HEK293 (cell line): ENCODE measurements around the gene LZTFL1.
A peak's percentile ranks its signal among the peaks of the same experiment; 100 is the strongest.

Source experiments
- CTCF ChIA-PET: fragments of 350-600 bp; formaldehyde crosslinking; extraction: SDS; loops from one replicate; lab custom pipeline; 2021; ENCODE audit warnings: antibody characterized with exemption; lab: Yijun Ruan, JAX
- POLR2A ChIA-PET: fragments of 300-600 bp; formaldehyde crosslinking; extraction: SDS; loops from one replicate; lab custom pipeline; 2020; ENCODE audit warnings: antibody characterized with exemption, inconsistent platforms; lab: Yijun Ruan, JAX
- H3K27ac ChIP-seq: fragments of 200-500 bp; sonication (Bioruptor generic); 2 replicates; pipeline ENCODE4 v1.5.1; 2014; ENCODE audit warnings: low read depth, low read length, control low read depth, inconsistent platforms; ENCODE audit errors: extremely low read depth
- H3K36me3 ChIP-seq, 2 experiments: fragments of 200-500 bp in 1 of 2; sonication (Bioruptor generic) in 1 of 2; 1 replicate in 1 of 2; 2 replicates in 1 of 2; pipeline ENCODE4 v1.5.1; 2014 to 2017; ENCODE audit warnings: inconsistent platforms in 2 of 2, low read length in 2 of 2; ENCODE audit not compliant: control insufficient read depth in 2 of 2, insufficient read depth in 1 of 2
- H3K4me1 ChIP-seq: fragments of 200-500 bp; sonication (Bioruptor generic); 2 replicates; pipeline ENCODE4 v1.5.1; 2014; ENCODE audit warnings: mild to moderate bottlenecking, low read length, inconsistent platforms; ENCODE audit not compliant: control insufficient read depth, insufficient read depth
- H3K4me3 ChIP-seq: 2 replicates; pipeline ENCODE4 v1.5.1; 2011; ENCODE audit warnings: low read depth, mild to moderate bottlenecking, control low read depth, low read length, moderate library complexity
- H3K9me3 ChIP-seq: fragments of 200-500 bp; sonication (Bioruptor generic); 2 replicates; pipeline ENCODE4 v1.5.1; 2014; ENCODE audit warnings: low read depth, low read length, inconsistent platforms; ENCODE audit not compliant: control insufficient read depth, insufficient read depth
- BCL11A ChIP-seq: fragments of 450-650 bp; formaldehyde crosslinking; IDR thresholded peaks from 2 replicates; pipeline ENCODE4 v1.5.1; 2016; ENCODE audit warnings: low read depth, missing biosample characterization, missing genetic modification characterization
- GLIS2 ChIP-seq: fragments of 450-650 bp; formaldehyde crosslinking; IDR thresholded peaks from 2 replicates; pipeline ENCODE4 v1.5.1; 2016; ENCODE audit warnings: missing biosample characterization, missing genetic modification characterization
- KLF10 ChIP-seq: fragments of 450-650 bp; IDR thresholded peaks from 2 replicates; pipeline ENCODE4 v1.5.1; 2018; ENCODE audit warnings: missing biosample characterization, mild to moderate bottlenecking, missing genetic modification characterization
- OVOL3 ChIP-seq: fragments of 450-650 bp; formaldehyde crosslinking; IDR thresholded peaks from 2 replicates; pipeline ENCODE4 v1.5.1; 2016; ENCODE audit warnings: missing biosample characterization, missing genetic modification characterization
- SCRT2 ChIP-seq: fragments of 450-650 bp; formaldehyde crosslinking; IDR thresholded peaks from 2 replicates; pipeline ENCODE4 v1.5.1; 2016; ENCODE audit warnings: missing biosample characterization, missing genetic modification characterization
- SP2 ChIP-seq: fragments of 450-650 bp; formaldehyde crosslinking; IDR thresholded peaks from 2 replicates; pipeline ENCODE4 v1.5.1; 2016; ENCODE audit warnings: missing biosample characterization, missing genetic modification characterization
- TCF7L2 ChIP-seq: IDR thresholded peaks from 2 replicates; pipeline ENCODE4 v1.6.1; 2011; ENCODE audit warnings: low read depth, mild to moderate bottlenecking, inconsistent platforms, low read length, moderate library complexity, borderline replicate concordance
- ZNF133 ChIP-seq: fragments of 450-650 bp; formaldehyde crosslinking; IDR thresholded peaks from 2 replicates; pipeline ENCODE4 v1.5.1; 2016; ENCODE audit warnings: missing biosample characterization, missing genetic modification characterization
- ZNF155 ChIP-seq: fragments of 450-650 bp; formaldehyde crosslinking; IDR thresholded peaks from 2 replicates; pipeline ENCODE4 v1.5.1; 2016; ENCODE audit warnings: missing biosample characterization, missing genetic modification characterization
- ZNF19 ChIP-seq: fragments of 450-650 bp; formaldehyde crosslinking; IDR thresholded peaks from 2 replicates; pipeline ENCODE4; 2016; ENCODE audit warnings: missing biosample characterization, missing genetic modification characterization, low read depth
- ZNF223 ChIP-seq: fragments of 450-650 bp; formaldehyde crosslinking; IDR thresholded peaks from 2 replicates; pipeline ENCODE4 v1.5.1; 2016; ENCODE audit warnings: missing biosample characterization, missing genetic modification characterization
- ZNF24 ChIP-seq: fragments of 450-650 bp; formaldehyde crosslinking; IDR thresholded peaks from 2 replicates; pipeline ENCODE4 v1.5.1; 2016; ENCODE audit warnings: missing biosample characterization, missing genetic modification characterization
- ZNF335 ChIP-seq: fragments of 450-650 bp; formaldehyde crosslinking; conservative IDR thresholded peaks from 2 replicates; pipeline ENCODE4 v1.5.1; 2016; ENCODE audit warnings: missing biosample characterization, missing genetic modification characterization
- ZNF354C ChIP-seq: fragments of 450-650 bp; formaldehyde crosslinking; IDR thresholded peaks from 2 replicates; pipeline ENCODE4 v1.5.1; 2016; ENCODE audit warnings: missing biosample characterization, missing genetic modification characterization, low read depth, borderline replicate concordance
- ZNF37A ChIP-seq: fragments of 450-650 bp; IDR thresholded peaks from 2 replicates; pipeline ENCODE4 v1.5.1; 2018; ENCODE audit warnings: missing biosample characterization, missing genetic modification characterization
- ZNF426 ChIP-seq: fragments of 450-650 bp; formaldehyde crosslinking; IDR thresholded peaks from 2 replicates; pipeline ENCODE4 v1.5.1; 2017; ENCODE audit warnings: missing biosample characterization, missing genetic modification characterization, mild to moderate bottlenecking, inconsistent platforms, moderate library complexity
- ZNF48 ChIP-seq: fragments of 450-650 bp; formaldehyde crosslinking; IDR thresholded peaks from 2 replicates; pipeline ENCODE4 v1.5.1; 2016; ENCODE audit warnings: missing biosample characterization, missing genetic modification characterization
- ZNF555 ChIP-seq: fragments of 450-650 bp; formaldehyde crosslinking; conservative IDR thresholded peaks from 2 replicates; pipeline ENCODE4 v1.5.1; 2017; ENCODE audit warnings: missing biosample characterization, mild to moderate bottlenecking, missing genetic modification characterization, inconsistent platforms
- ZNF585B ChIP-seq: fragments of 450-650 bp; formaldehyde crosslinking; IDR thresholded peaks from 2 replicates; pipeline ENCODE4 v1.5.1; 2016; ENCODE audit warnings: missing biosample characterization, missing genetic modification characterization
- ZNF600 ChIP-seq: fragments of 450-650 bp; formaldehyde crosslinking; IDR thresholded peaks from 2 replicates; pipeline ENCODE4 v1.5.1; 2016; ENCODE audit warnings: missing biosample characterization, missing genetic modification characterization
- ZNF837 ChIP-seq: fragments of 450-650 bp; formaldehyde crosslinking; IDR thresholded peaks from 2 replicates; pipeline ENCODE4 v1.5.1; 2016; ENCODE audit warnings: missing biosample characterization, missing genetic modification characterization
- TF ChIP-seq, protein P1 (sequence below): fragments of 450-650 bp; formaldehyde crosslinking; conservative IDR thresholded peaks from 2 replicates; pipeline ENCODE4 v1.5.1; 2016; ENCODE audit warnings: low read depth, missing biosample characterization, missing genetic modification characterization

LZTFL1 gene

DNA sequence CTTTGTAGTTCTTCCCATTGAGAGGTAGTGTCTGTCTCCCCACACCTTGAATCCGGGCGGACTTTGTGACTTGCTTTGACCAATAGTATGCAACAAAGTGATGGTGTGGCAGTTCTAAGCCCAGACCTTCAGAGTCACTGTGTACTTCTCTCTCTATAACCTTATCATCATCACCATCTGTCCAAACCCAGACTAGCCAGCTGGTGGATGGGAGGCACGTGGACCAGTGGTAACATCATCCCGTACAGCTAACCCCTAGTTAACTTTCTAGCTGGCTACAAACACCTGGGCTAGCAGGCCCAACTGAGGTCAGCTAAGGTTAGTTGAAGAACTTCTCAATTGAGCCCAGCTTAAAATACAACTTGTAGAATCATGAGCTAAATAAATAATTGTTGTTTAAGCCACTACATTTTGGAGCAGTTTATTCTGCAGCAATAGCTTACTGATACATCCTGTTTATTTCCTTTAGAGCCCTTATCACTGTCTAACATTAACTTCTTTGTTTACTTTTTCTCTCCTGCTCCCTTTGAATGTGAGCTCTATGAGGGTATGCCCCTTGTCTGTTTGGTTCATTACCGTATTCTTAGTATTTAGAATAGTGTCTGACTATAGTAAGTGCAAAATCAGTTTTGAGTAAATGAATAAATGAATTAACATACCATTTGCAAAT is 32.9 kb upstream of the LZTFL1 start (continued):
- TF ChIP-seq OVOL3 (tag by site-specific recombination), result no peak
- no peak for TF ChIP-seq ZNF600 (tag by site-specific recombination)
- no peak for TF ChIP-seq ZNF426 (tag by site-specific recombination)
- no peak for TF ChIP-seq ZNF335 (tag by site-specific recombination)
- TF ChIP-seq ZNF37A (tag by site-specific recombination), result no peak
- TF ChIP-seq, all 188 proteins: peak for 0

GRCh38 chr3:45873638-45874037 is 31.7 kb upstream of the LZTFL1 start:
- no peaks in the 10 kb centered on the region for H3K9me3 ChIP-seq
- no peaks in the 10 kb centered on the region for H3K4me1 ChIP-seq
- POLR2A ChIA-PET, result no interaction called here
- CTCF ChIA-PET, result no interaction called here
- no peaks in the 10 kb centered on the region for H3K36me3 ChIP-seq
- no peak overlapping the region for H3K4me3 ChIP-seq
- TF ChIP-seq ZNF48, result no peak
- peak; percentile 56 for TF ChIP-seq SCRT2 (tag by site-specific recombination)
- no peak for TF ChIP-seq ZNF585B (tag by site-specific recombination)
- no peak overlapping the region for H3K27ac ChIP-seq

DNA sequence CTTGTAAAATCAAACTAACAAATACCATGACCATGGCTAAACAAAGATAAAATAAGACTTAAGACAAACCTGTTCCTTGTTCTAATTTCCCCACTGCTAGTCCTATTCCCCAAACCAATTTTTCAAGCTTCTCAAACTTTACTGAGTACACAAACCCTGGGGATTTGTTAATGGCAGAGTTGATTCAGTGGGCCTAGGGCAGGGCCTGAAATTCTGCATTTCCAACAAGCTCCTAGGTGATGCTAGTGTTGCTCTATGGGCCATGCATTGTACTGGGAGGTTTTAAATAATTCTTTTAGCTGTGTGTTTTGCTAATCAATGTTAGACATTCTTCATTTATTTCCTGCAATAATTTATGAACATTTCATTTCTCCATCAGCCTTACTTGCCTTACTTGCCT is 31.1 kb upstream of the LZTFL1 start:
- H3K27ac ChIP-seq, result no peak overlapping the region
- POLR2A ChIA-PET, result no interaction called here
- no peak for TF ChIP-seq ZNF155
- TF ChIP-seq, protein P1, sequence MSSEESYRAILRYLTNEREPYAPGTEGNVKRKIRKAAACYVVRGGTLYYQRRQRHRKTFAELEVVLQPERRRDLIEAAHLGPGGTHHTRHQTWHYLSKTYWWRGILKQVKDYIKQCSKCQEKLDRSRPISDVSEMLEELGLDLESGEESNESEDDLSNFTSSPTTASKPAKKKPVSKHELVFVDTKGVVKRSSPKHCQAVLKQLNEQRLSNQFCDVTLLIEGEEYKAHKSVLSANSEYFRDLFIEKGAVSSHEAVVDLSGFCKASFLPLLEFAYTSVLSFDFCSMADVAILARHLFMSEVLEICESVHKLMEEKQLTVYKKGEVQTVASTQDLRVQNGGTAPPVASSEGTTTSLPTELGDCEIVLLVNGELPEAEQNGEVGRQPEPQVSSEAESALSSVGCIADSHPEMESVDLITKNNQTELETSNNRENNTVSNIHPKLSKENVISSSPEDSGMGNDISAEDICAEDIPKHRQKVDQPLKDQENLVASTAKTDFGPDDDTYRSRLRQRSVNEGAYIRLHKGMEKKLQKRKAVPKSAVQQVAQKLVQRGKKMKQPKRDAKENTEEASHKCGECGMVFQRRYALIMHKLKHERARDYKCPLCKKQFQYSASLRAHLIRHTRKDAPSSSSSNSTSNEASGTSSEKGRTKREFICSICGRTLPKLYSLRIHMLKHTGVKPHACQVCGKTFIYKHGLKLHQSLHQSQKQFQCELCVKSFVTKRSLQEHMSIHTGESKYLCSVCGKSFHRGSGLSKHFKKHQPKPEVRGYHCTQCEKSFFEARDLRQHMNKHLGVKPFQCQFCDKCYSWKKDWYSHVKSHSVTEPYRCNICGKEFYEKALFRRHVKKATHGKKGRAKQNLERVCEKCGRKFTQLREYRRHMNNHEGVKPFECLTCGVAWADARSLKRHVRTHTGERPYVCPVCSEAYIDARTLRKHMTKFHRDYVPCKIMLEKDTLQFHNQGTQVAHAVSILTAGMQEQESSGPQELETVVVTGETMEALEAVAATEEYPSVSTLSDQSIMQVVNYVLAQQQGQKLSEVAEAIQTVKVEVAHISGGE (tag by site-specific recombination), result no peak
- no peak for TF ChIP-seq GLIS2 (tag by site-specific recombination)
- no peak for TF ChIP-seq ZNF354C
- TF ChIP-seq, all 188 proteins: peak for 0
- H3K9me3 ChIP-seq, result no peaks in the 10 kb centered on the region
- no peaks in the 10 kb centered on the region for H3K4me1 ChIP-seq
- H3K36me3 ChIP-seq, result no peaks in the 10 kb centered on the region
- H3K4me3 ChIP-seq, result no peak overlapping the region
- CTCF ChIA-PET, result no interaction called here

- Histone ChIP-seq H3K36me3 (no peaks in the 10 kb centered on the region), H3K4me3 (no peak overlapping the region), H3K9me3 (no peaks in the 10 kb centered on the region), H3K4me1 (no peaks in the 10 kb centered on the region), H3K27ac (no peak overlapping the region)
- ChIA-PET CTCF (no interaction called here), POLR2A (no interaction called here)
- no peak for TF ChIP-seq TCF7L2
- no peak for TF ChIP-seq ZNF555 (tag by site-specific recombination)
- TF ChIP-seq ZNF133 (tag by site-specific recombination), result no peak
- TF ChIP-seq ZNF837 (tag by site-specific recombination), result no peak
- no peak for TF ChIP-seq ZNF24 (tag by site-specific recombination)
- no peak for TF ChIP-seq ZNF223 (tag by site-specific recombination)
- TF ChIP-seq ZNF19 (tag by site-specific recombination), result no peak
- TF ChIP-seq BCL11A, result no peak
- TF ChIP-seq KLF10 (tag by site-specific recombination), result no peak
- TF ChIP-seq SP2, result no peak
These were observed 30.6 kb upstream of the LZTFL1 start for GRCh38 chr3:45872569-45872968.
